ENCODE measurements around the gene ADORA2A. TPM values are rescaled to one million over a fixed set of nuclear protein-coding genes. Genes with fewer than 3 reads are reported as not detected.

Gene ADORA2A
- total and polyA plus RNA-seq, 2 of the 8 experiments (the other 6 are each of a cell fraction or from before 2014, with no cell fraction given): 7.1 to 20.3 TPM

DNA sequence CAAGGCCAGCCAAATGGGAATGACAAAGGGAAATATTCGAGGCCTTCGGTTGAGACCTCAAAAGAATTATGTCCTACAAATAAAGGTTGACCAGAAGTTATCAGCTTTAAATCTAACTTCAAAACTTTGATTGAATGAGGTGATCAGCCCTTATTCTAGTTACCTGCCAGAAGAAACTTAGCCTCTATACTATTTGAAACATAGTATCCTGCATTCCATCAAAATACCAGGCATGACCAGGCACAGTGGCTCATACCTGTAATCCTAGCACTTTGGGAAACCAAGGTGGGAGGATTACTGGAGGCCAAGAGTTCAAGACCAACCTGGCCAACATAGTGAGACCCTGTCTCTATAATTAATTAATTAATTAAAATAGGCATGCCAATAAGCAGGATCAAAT lies 44.3 kb upstream of the ADORA2A start (continued):
- TF ChIP-seq EZH2 (IDR thresholded peaks at IDR 0.05; ENCODE audit: low read depth, low read length, severe bottlenecking) (no peak), RXRA (IDR thresholded peaks at IDR 0.05; ENCODE audit: insufficient read depth, low read depth, low read length) (no peak), TCF12 (IDR thresholded peaks at IDR 0.05; ENCODE audit: low read depth, low read length) (no peak), SIRT6 (IDR thresholded peaks at IDR 0.05; ENCODE audit: low read length) (no peak), EP300 (IDR thresholded peaks at IDR 0.05; ENCODE audit: borderline replicate concordance in 1 of 2, low read depth in 2 of 2, low read length in 2 of 2) (no peak)
